PC-3 (cell line): ENCODE measurements around the gene HPCAL4. TPM values are rescaled to one million over a fixed set of nuclear protein-coding genes. Genes with fewer than 3 reads are reported as not detected.

Experiments used
- ATAC-seq: fragments of 200-7000 bp; cut with Tn5 transposase; 2 replicates; pipeline ENCODE4 v1.9.1; 2020; ENCODE audit warnings: mild to moderate bottlenecking, moderate library complexity
- BruUV-seq: library from RNA; stranded (reverse); fragments of 400-500 nt; replicated peaks from 2 replicates; lab custom pipeline; 2021; lab: Mats Ljungman, UMichigan
- CTCF ChIA-PET: fragments of 300-600 bp; sonication (Branson Sonifier 250); formaldehyde crosslinking; loops from one replicate; lab custom pipeline; 2022; ENCODE audit warnings: antibody characterized with exemption; lab: Charles Lee
- POLR2A ChIA-PET: fragments of 300-600 bp; sonication (Branson Sonifier 250); formaldehyde crosslinking; loops from one replicate; lab custom pipeline; 2022; ENCODE audit warnings: antibody characterized with exemption; ENCODE audit not compliant: unreplicated experiment; lab: Charles Lee
- DNase-seq: peaks from one replicate; pipeline ENCODE4 v3.0.0-alpha.2; 2015
- H2AFZ ChIP-seq: fragments of 300-600 bp; sonication (generic); 2 replicates; pipeline ENCODE4 v1.6.0; 2016; ENCODE audit warnings: antibody characterized with exemption, low read length
- H3F3A ChIP-seq: fragments of 300-600 bp; sonication (generic); one replicate; pipeline ENCODE4 v1.6.0; 2017; ENCODE audit warnings: antibody characterized with exemption, low read length, control low read depth, mild to moderate bottlenecking; ENCODE audit not compliant: unreplicated experiment
- H3K27ac ChIP-seq: fragments of 300-600 bp; sonication (generic); 2 replicates; pipeline ENCODE4 v1.5.1; 2016; ENCODE audit warnings: mild to moderate bottlenecking, low read length
- H3K27me3 ChIP-seq: fragments of 300-600 bp; sonication (generic); 2 replicates; pipeline ENCODE4 v1.6.1; 2016; ENCODE audit warnings: low read length, mixed read lengths
- H3K36me3 ChIP-seq: fragments of 300-600 bp; sonication (generic); 2 replicates; pipeline ENCODE4 v1.6.1; 2016; ENCODE audit warnings: low read depth, mixed run types, low read length, mixed read lengths
- H3K4me1 ChIP-seq: fragments of 300-600 bp; sonication (generic); 2 replicates; pipeline ENCODE4 v1.5.1; 2016; ENCODE audit warnings: low read length; ENCODE audit not compliant: insufficient read depth
- H3K4me2 ChIP-seq: fragments of 300-600 bp; sonication (generic); 2 replicates; pipeline ENCODE4 v1.6.0; 2016; ENCODE audit warnings: low read length
- H3K4me3 ChIP-seq: fragments of 300-600 bp; sonication (generic); 2 replicates; pipeline ENCODE4 v1.5.1; 2016; ENCODE audit warnings: mild to moderate bottlenecking, low read length, mixed read lengths
- H3K79me2 ChIP-seq: fragments of 300-600 bp; sonication (generic); 2 replicates; pipeline ENCODE4 v1.6.1; 2017; ENCODE audit warnings: low read length, mixed read lengths
- H3K9ac ChIP-seq: fragments of 300-600 bp; sonication (generic); 2 replicates; pipeline ENCODE4 v1.6.0; 2016; ENCODE audit warnings: mild to moderate bottlenecking, low read length
- H3K9me2 ChIP-seq: fragments of 300-600 bp; sonication (generic); replicated peaks from 2 replicates; pipeline ENCODE4 v1.6.1; 2016; ENCODE audit warnings: mixed run types, low read length, mixed read lengths
- H3K9me3 ChIP-seq: fragments of 300-600 bp; sonication (generic); 2 replicates; pipeline ENCODE4 v1.6.1; 2016; ENCODE audit warnings: low read length, mixed read lengths
- H4K20me1 ChIP-seq: fragments of 300-600 bp; sonication (generic); 2 replicates; pipeline ENCODE4 v1.6.1; 2016; ENCODE audit warnings: low read length, mixed read lengths
- CTCF ChIP-seq: fragments of 300-600 bp; sonication (generic); conservative IDR thresholded peaks from 2 replicates; pipeline ENCODE4 v1.5.1; 2017; ENCODE audit warnings: antibody characterized with exemption, low read depth, mild to moderate bottlenecking, low read length
- EZH2 ChIP-seq: fragments of 300-600 bp; sonication (generic); IDR thresholded peaks from one replicate; pipeline ENCODE4 v1.6.1; 2017; ENCODE audit warnings: antibody characterized with exemption, mild to moderate bottlenecking, low read length; ENCODE audit not compliant: unreplicated experiment
- EZH2phosphoT487 ChIP-seq: fragments of 300-600 bp; sonication (generic); IDR thresholded peaks from 2 replicates; pipeline ENCODE4 v1.6.1; 2018; ENCODE audit warnings: mild to moderate bottlenecking, antibody characterized with exemption, low read length, borderline replicate concordance
- intact Hi-C: fragments of 100-400 bp; cut with micrococcal nuclease; formaldehyde crosslinking; loops from 2 replicates; pipeline ENCODE4 v1.9.0; 2023
- total RNA-seq: library from RNA; depleted of rRNA; stranded (reverse); fragments of >200 nt; gene quantifications from 2 replicates; pipeline ENCODE4 v1.2.3, GENCODE V29; 2014

Gene HPCAL4
- total RNA-seq, 1 experiment from 2014 or later = 0.04 TPM

DNA sequence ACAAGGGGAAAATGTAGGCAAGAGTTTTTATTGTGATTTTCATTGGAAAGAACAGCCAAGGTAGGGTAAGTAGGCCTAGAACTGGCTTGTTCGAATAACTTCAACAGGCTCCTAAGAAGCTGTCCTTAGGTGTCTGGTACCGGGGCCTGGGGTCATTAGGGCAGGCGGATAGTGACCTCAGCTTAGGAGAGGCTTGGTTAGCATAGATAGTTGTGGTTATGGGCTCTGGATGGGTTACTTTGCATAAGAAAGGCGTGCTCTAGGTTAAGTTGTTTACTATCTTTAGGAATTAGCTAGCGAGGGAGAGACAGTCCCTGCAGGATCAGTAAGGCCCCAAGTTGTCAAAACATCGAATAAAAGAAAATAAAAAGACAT lies 20.7 kb upstream of the HPCAL4 start:
- Histone ChIP-seq H3K9me3 (no peaks in the 10 kb centered on the region), H3K9ac (no peak overlapping the region), H3K9me2 (no peaks in the 10 kb centered on the region), H3K4me2 (no peak overlapping the region), H4K20me1 (no peaks in the 10 kb centered on the region), H3F3A (no peaks in the 10 kb centered on the region), H3K27ac (no peak overlapping the region), H3K4me3 (no peak overlapping the region), H3K27me3 (peaks cover 15% of the 10 kb centered on the region; the same call in 1 of the 2 replicates), H3K79me2 (no peaks in the 10 kb centered on the region), H2AFZ (no peak overlapping the region), H3K4me1 (no peaks in the 10 kb centered on the region), H3K36me3 (no peaks in the 10 kb centered on the region)
- no peak for TF ChIP-seq CTCF
- no peak for TF ChIP-seq EZH2phosphoT487
- no peak for TF ChIP-seq EZH2
- no peak for DNase-seq
- ChIA-PET CTCF (no interaction called here), POLR2A (no interaction called here)
- intact Hi-C loops = no loop called here
- no TSS peak for BruUV-seq
- no peak for ATAC-seq

- intact Hi-C loops = no loop called here
- BruUV-seq = no TSS peak
- H3K27ac ChIP-seq = no peak overlapping the region
- H3K9me2 ChIP-seq = no peaks in the 10 kb centered on the region
- TF ChIP-seq EZH2 = no peak
- no peak for TF ChIP-seq EZH2phosphoT487
- TF ChIP-seq CTCF = no peak
- H3K27me3 ChIP-seq = peaks cover 14% of the 10 kb centered on the region; the same call in 1 of the 2 replicates
- no peak overlapping the region for H2AFZ ChIP-seq
- CTCF ChIA-PET = no interaction called here
- no peaks in the 10 kb centered on the region for H3K9me3 ChIP-seq
- no peaks in the 10 kb centered on the region for H3F3A ChIP-seq
- peak; percentile 23 for DNase-seq
- no peaks in the 10 kb centered on the region for H3K79me2 ChIP-seq
- POLR2A ChIA-PET = no interaction called here
- H3K4me2 ChIP-seq = no peak overlapping the region
- H3K9ac ChIP-seq = no peak overlapping the region
- no peak overlapping the region for H3K4me3 ChIP-seq
- peak; percentile 18; the same call in 1 of the 2 replicates for ATAC-seq
- no peaks in the 10 kb centered on the region for H4K20me1 ChIP-seq
- no peaks in the 10 kb centered on the region for H3K36me3 ChIP-seq
- H3K4me1 ChIP-seq = no peaks in the 10 kb centered on the region
These were observed 20.1 kb upstream of the HPCAL4 start for GRCh38 chr1:39711104-39711965.

DNA sequence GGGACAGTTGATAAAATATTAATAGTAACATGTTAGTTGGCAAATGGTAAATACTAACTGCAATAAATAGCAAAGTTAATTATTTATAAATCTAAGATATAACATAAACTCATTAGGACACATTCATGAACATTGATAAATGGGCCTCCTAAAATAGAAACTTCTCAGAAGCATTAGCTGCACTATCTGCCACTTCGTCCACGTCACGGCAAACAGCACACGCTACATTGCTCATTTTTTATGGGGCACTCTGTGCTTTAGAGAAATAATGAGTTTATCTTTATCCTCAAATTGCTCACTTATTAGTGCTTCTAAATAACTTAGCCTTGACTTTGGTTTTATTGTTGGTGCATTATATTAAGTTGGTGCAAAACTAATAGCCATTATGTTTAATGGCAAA lies 16.3 kb upstream of the HPCAL4 start:
- intact Hi-C loops = no loop called here

More for the DNA sequence above, 16.3 kb upstream of the HPCAL4 start:
- Histone ChIP-seq H3K9me2 (no peaks in the 10 kb centered on the region), H3K4me1 (no peaks in the 10 kb centered on the region), H2AFZ (no peak overlapping the region), H3K27me3 (0 out of 2 replicates have a peak, but pooled peaks cover 6% of the 10 kb centered on the region), H3F3A (no peaks in the 10 kb centered on the region), H3K36me3 (no peaks in the 10 kb centered on the region), H3K4me2 (no peak overlapping the region), H3K9me3 (no peaks in the 10 kb centered on the region), H4K20me1 (no peaks in the 10 kb centered on the region), H3K9ac (no peak overlapping the region), H3K27ac (no peak overlapping the region), H3K4me3 (no peak overlapping the region), H3K79me2 (no peaks in the 10 kb centered on the region)
- BruUV-seq = no TSS peak
- ChIA-PET CTCF (no interaction called here), POLR2A (no interaction called here)
- no peak for ATAC-seq
- TF ChIP-seq EZH2 (no peak), CTCF (no peak), EZH2phosphoT487 (no peak)
- DNase-seq = no peak
